Dedifferentiated amniotic fluid mesenchymal stem cell (primary cell): ENCODE measurements around the gene ALPK1.
"Not testable (repeated sequence)": the region's sequence is repeated elsewhere in the genome, so short reads cannot be mapped to it uniquely, and the experiment has no call there.

Experiments
- DNase-seq: peaks from one replicate; pipeline ENCODE4 v3.0.0-alpha.2; 2016; ENCODE audit errors: extremely low spot score

ALPK1 gene

GRCh38 chr4:112296949-112297880 lies at the start of gene ALPK1:
TSS of gene ALPK1 (plus strand) at chr4:112297369.
- peak; percentile 96 for DNase-seq

GRCh38 chr4:112251019-112251643 lies 46.0 kb upstream of the ALPK1 start:
- no peak for DNase-seq

GRCh38 chr4:112252234-112252633 lies 44.9 kb upstream of the ALPK1 start:
- DNase-seq: no peak

GRCh38 chr4:112253382-112254000 lies 43.7 kb upstream of the ALPK1 start:
- no peak for DNase-seq

GRCh38 chr4:112257098-112257497 lies 40.1 kb upstream of the ALPK1 start:
- no peak for DNase-seq

- DNase-seq: peak; percentile 30
Observed at GRCh38 chr4:112266823-112267222, 30.3 kb upstream of the ALPK1 start.

GRCh38 chr4:112270051-112270450 lies 27.1 kb upstream of the ALPK1 start:
- no peak for DNase-seq

DNA sequence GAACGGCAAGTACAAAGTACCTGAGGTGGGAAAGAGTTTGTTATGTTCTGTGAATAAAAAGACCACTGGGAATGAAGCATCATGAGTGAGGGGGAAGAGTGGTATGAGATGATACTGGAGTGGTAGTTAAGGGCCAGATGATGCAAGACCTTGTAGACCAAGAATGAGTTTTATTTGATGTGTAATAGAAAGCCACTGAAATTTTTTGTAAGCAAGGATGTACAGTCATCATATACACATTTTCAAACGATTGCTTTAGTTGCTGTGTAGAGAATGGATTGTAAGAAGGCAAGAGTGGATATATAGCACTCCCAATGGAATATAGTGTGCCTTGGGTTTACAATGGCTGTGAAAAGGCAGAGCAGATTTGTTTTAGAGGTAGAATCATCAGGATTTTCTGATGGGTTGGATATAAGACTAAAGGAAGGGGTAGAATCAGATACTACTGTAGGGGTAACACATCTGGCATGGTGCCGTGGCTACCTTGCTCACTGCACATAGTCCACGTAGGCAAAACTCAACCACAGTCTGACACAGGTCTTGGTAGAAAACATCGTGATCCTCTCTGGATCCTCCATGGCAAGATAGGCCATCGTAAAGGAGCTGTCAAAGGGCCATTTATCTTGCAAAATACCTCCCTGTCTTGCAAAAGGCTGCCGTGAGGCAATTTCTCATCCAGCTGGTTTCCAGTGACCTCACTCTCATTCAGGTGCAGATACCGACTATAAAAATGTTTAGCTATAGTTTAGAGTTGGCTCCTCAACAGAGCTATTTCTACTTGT lies 26.3 kb upstream of the ALPK1 start:
- DNase-seq: peak; percentile 17

GRCh38 chr4:112272292-112272691 lies 24.9 kb upstream of the ALPK1 start:
- DNase-seq: no peak

- no peak for DNase-seq
Observed at GRCh38 chr4:112274959-112275358, 22.2 kb upstream of the ALPK1 start.

DNA sequence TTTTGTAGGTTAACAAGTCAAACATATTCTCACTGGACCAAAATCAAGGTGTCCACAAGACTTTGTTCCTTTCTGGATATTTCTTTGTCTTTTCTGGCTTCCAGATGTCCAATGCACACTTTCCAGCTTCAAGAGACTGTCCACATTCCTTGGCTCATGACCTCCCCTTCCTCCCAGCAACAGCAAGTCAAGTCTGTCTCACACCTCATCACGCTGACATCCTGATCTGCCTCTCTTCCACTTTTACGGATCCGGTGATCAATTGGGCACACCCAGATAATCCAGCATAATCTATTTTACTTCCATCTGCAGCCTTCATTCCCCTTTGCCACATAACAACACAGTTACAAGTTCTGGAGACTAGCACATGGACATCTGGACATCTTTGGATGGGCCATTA lies 21.1 kb upstream of the ALPK1 start:
- DNase-seq: no peak

DNA sequence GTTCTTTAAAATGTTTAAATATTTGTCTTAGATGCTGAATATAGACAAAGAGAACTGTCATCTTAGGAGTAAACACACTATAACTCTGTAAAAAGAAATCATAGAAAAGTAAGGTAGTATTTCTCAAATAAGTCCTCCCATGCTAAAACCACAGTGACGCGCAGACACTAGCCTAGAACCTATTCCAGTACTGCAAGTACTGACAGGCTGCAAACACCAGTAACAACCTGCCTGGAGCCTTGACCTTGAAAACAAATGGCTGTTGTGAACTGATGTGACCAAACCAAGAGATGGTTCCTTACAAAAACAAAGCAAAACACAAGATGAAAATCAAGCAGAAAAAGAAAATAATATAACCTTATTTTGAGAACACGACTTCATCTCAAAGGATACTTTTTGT lies 19.9 kb upstream of the ALPK1 start:
- DNase-seq: no peak

DNA sequence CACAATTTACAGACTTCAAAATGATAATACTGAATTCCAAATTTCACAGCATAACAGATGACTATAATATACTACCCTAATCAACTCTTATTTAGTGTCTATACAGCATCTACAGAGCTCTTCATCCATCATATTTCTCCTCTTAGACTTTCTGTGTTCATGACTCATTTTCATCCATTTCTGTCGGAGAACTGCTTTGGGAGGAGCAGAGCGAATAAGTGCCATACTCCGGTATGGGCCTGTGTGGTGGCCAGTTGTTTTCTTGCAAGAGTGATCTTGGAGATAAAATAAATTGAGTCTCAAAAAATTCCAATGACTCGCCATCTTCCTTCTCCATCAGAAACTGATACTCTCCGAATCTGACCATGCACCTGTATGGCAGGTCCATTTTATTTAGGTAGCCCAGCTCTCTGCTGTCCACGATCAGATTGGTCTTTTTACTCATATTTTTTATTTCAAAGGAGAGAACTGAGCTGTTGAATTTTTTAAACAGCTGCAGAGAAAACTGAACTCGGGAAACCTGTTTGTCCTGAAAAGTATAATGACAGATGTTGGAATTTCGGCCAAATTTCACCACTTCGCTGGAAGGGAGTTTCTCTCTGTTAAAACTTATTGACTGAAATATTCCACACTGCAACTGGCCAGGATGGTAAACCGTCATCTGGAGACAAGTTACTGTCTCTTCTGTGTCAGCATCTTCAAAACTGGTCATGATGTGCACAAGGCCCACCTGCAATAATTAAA lies 19.3 kb upstream of the ALPK1 start:
- no peak for DNase-seq

DNA sequence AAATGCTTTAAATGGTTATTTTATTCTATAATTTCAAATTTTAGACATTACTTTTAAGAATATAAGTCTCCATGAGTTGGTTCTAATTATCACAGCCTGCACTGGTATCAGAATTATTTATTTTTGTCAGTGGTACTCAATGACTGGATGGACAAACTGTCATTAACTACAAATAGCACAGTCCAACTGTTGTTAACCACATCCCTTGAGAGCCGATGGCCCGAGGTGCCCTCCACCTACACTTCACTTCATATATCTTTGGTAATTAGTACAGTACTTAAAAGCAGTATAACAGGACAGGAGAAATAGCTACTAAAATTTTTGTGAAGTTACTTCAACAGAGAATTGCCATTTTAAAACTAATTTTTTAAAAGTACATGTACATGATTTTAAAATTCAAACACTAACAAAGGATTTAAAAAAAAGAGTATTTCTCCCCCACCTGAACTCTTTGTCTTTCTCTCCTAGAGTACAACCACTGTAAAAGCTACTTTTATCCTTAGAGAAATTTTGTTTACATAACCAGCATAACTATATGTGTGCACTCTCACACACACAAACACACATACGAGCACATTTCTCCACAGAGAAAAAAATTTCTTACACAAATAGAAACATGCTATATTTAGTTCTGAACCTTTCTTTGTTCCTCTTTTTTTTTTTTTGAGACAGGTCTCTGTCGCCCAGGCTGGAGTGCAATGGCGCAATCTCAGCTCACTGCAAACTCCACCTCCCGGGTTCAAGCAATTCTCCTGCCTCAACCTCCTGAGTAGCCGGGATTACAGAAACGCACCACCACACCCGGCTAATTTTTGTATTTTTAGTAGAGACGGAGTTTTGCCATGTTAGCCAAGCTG lies 17.9 kb upstream of the ALPK1 start:
- DNase-seq: no peak

DNA sequence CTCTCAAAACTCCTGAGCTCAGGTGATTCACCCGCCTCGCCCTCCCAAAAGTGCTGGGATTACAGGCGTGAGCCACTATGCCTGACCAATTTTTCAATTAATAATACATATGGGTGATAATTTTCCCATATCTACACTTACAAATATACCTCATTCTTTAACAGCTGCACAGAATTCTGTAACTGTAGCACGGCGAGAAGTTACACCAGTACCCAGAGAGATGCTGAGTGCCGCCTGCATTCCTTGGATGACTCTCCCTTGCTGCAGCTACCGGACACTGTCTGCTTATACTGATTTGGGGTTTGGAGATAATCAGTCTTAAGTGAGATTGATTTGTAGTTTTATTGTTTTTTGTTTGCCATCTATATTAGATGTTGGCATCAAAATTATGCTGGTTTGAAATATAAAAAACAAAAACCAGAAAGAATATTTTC lies 17.3 kb upstream of the ALPK1 start:
- no peak for DNase-seq

DNA sequence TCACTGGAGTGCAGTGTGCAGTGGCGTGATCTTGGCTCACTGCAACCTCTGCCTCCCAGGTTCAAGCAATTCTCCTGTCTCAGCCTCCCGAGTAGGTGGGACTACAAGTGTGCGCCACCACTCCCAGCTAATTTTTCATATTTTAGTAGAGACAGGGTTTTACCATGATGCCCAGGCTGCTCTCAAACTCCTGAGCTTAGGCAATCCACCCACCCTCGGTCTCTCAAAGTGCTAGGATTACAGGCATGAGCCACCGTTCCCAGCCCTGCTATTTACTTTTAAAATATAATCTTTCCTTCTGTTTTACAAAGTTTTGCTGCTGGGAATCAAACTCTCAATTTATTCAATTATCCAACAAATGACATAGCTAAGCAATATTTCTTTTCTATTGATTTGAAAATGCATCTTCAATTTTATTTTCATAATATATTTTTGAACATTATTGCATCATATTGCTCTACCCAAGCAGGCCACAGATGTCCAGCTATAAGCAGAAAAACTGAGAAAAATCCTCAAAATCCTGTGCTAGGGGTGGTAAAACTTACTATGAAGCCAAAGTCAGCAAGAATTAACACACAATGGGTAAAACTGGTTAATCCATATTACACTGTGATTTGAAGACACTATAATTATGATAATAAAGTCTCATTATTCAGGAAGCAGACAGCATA lies 16.6 kb upstream of the ALPK1 start:
- DNase-seq: no peak

GRCh38 chr4:112281895-112282398 lies 15.2 kb upstream of the ALPK1 start:
- not testable (repeated sequence) for DNase-seq

- DNase-seq: no peak
Observed at GRCh38 chr4:112282860-112283667, 14.1 kb upstream of the ALPK1 start.

GRCh38 chr4:112284166-112284565 lies 13.0 kb upstream of the ALPK1 start:
- no peak for DNase-seq
